Measurements from ENCODE around the gene PDGFA. TPM values are rescaled to one million over a fixed set of nuclear protein-coding genes. Genes with fewer than 3 reads are reported as not detected.

PDGFA gene
- total RNA-seq, 2 experiments from 2014 or later = not detected

DNA sequence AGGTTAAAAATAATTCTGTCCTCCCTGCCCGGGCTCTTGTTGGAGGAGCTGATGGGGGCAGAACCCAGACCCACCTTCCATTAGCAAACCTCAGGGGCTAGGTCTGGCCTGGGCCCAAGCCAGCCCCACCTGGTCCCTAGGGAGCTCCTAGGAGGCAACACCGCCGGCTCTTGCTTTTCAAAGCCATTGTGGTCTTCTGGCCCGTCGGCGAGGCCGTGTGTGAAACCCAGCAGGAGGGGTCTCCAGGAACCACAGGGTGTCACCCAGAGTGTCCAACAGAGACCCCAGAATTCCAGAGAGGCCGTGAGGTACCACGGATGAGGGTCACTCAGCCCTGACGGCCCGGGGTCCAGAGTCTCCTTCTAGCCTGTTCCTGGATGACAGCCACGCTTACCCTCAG is 16.6 kb upstream of the PDGFA start:
- H3K4me3 ChIP-seq (ENCODE audit: low read depth, low read length, poor library complexity, severe bottlenecking) = no peak overlapping the region
- intact Hi-C loops (cut with micrococcal nuclease; ENCODE audit: unreplicated experiment) = no loop called here
- no peaks in the 10 kb centered on the region for H3K36me3 ChIP-seq (ENCODE audit: insufficient read depth, low read length)
- no peaks in the 10 kb centered on the region for H4K20me1 ChIP-seq (ENCODE audit: insufficient read depth, low read length)
- CTCF ChIA-PET (ENCODE audit: unreplicated experiment) = no interaction called here
- no peaks in the 10 kb centered on the region for H3K79me2 ChIP-seq (ENCODE audit: insufficient read depth, low read depth, low read length)
- H3K4me1 ChIP-seq (ENCODE audit: insufficient read depth, low read length, poor library complexity, severe bottlenecking) = no peaks in the 10 kb centered on the region
- no peak overlapping the region for H3K4me2 ChIP-seq (ENCODE audit: low read length)
- H3K9me2 ChIP-seq (ENCODE audit: insufficient read depth, low read length) = no peaks in the 10 kb centered on the region
- no peak for DNase-seq (ENCODE audit: low spot score)
- no peak overlapping the region for H3K27ac ChIP-seq (ENCODE audit: low read depth, low read length, poor library complexity, severe bottlenecking)
- no TSS peak for BruUV-seq (replicated peaks)
- no peak overlapping the region for H2AFZ ChIP-seq (ENCODE audit: low read length)
- TF ChIP-seq CTCF (conservative IDR thresholded peaks at IDR 0.05; ENCODE audit: low read length) (no peak), EZH2phosphoT487 (IDR thresholded peaks at IDR 0.05; ENCODE audit: borderline replicate concordance, low read depth, low read length) (no peak)
- POLR2A ChIA-PET = no interaction called here
- no peaks in the 10 kb centered on the region for H3K9me3 ChIP-seq (ENCODE audit: low read length)

GRCh38 chr7:534959-535358 is 15.3 kb upstream of the PDGFA start:
- no peaks in the 10 kb centered on the region for H3K9me2 ChIP-seq (ENCODE audit: insufficient read depth, low read length)
- H3K4me1 ChIP-seq (ENCODE audit: insufficient read depth, low read length, poor library complexity, severe bottlenecking) = no peaks in the 10 kb centered on the region
- no TSS peak for BruUV-seq (replicated peaks)
- no peaks in the 10 kb centered on the region for H3K9me3 ChIP-seq (ENCODE audit: low read length)
- no peak overlapping the region for H3K27ac ChIP-seq (ENCODE audit: low read depth, low read length, poor library complexity, severe bottlenecking)
- no peak overlapping the region for H3K4me3 ChIP-seq (ENCODE audit: low read depth, low read length, poor library complexity, severe bottlenecking)
- H3K79me2 ChIP-seq (ENCODE audit: insufficient read depth, low read depth, low read length) = no peaks in the 10 kb centered on the region
- no peak for DNase-seq (ENCODE audit: low spot score)
- intact Hi-C loops (cut with micrococcal nuclease; ENCODE audit: unreplicated experiment) = no loop called here
- no peaks in the 10 kb centered on the region for H4K20me1 ChIP-seq (ENCODE audit: insufficient read depth, low read length)
- CTCF ChIA-PET (ENCODE audit: unreplicated experiment) = no interaction called here
- no peak overlapping the region for H3K4me2 ChIP-seq (ENCODE audit: low read length)
- POLR2A ChIA-PET = no interaction called here
- no peaks in the 10 kb centered on the region for H3K36me3 ChIP-seq (ENCODE audit: insufficient read depth, low read length)
- no peak overlapping the region for H2AFZ ChIP-seq (ENCODE audit: low read length)
- TF ChIP-seq CTCF (conservative IDR thresholded peaks at IDR 0.05; ENCODE audit: low read length) (no peak), EZH2phosphoT487 (IDR thresholded peaks at IDR 0.05; ENCODE audit: borderline replicate concordance, low read depth, low read length) (no peak)

DNA sequence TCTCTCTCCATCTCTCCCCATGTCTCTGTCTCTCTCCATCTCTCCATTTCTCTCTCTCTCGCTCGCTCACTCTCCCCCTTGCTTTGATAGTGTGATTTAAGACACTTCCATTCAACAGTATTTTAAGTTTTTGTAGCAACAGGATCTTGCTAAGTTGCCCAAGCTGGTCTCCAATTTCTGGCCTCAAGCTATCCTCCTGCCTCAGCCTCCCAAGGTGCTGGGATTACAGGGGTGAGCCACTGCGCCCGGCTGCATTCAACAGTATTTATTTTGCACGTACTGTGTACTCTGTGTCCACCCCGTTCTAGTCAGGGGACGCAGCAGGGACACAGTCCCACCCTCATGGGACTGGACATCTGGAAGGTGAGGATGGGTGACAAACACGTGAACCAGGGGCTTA is 14.4 kb upstream of the PDGFA start:
- Histone ChIP-seq H3K4me1 (ENCODE audit: insufficient read depth, low read length, poor library complexity, severe bottlenecking) (no peaks in the 10 kb centered on the region), H3K4me2 (ENCODE audit: low read length) (no peak overlapping the region), H3K79me2 (ENCODE audit: insufficient read depth, low read depth, low read length) (no peaks in the 10 kb centered on the region), H3K27ac (ENCODE audit: low read depth, low read length, poor library complexity, severe bottlenecking) (no peak overlapping the region), H3K9me3 (ENCODE audit: low read length) (no peaks in the 10 kb centered on the region), H3K4me3 (ENCODE audit: low read depth, low read length, poor library complexity, severe bottlenecking) (no peak overlapping the region), H2AFZ (ENCODE audit: low read length) (no peak overlapping the region), H3K9me2 (ENCODE audit: insufficient read depth, low read length) (no peaks in the 10 kb centered on the region), H3K36me3 (ENCODE audit: insufficient read depth, low read length) (no peaks in the 10 kb centered on the region), H4K20me1 (ENCODE audit: insufficient read depth, low read length) (no peaks in the 10 kb centered on the region)
- ChIA-PET CTCF (ENCODE audit: unreplicated experiment) (no interaction called here), POLR2A (no interaction called here)
- DNase-seq (ENCODE audit: low spot score) = no peak
- no TSS peak for BruUV-seq (replicated peaks)
- no peak for TF ChIP-seq CTCF (conservative IDR thresholded peaks at IDR 0.05; ENCODE audit: low read length)
- no peak for TF ChIP-seq EZH2phosphoT487 (IDR thresholded peaks at IDR 0.05; ENCODE audit: borderline replicate concordance, low read depth, low read length)
- intact Hi-C loops (cut with micrococcal nuclease; ENCODE audit: unreplicated experiment) = no loop called here
